Upper lobe of right lung (tissue), 1 donor: ENCODE measurements around the gene SLC22A13. TPM values are rescaled to one million over a fixed set of nuclear protein-coding genes. Genes with fewer than 3 reads are reported as not detected.

Experiments used
- ATAC-seq: fragments of 200-7000 bp; cut with Tn5 transposase; one replicate; pipeline ENCODE4 v1.9.1; 2020; ENCODE audit warnings: mild to moderate bottlenecking, moderate library complexity
- DNase-seq: peaks from one replicate; pipeline ENCODE4 v3.0.0-alpha.2; 2020
- H3K27ac ChIP-seq: fragments of 200-600 bp; one replicate; pipeline ENCODE4 v1.8.0; 2022
- H3K27me3 ChIP-seq: fragments of 200-600 bp; one replicate; pipeline ENCODE4 v1.8.0; 2022; ENCODE audit warnings: mild to moderate bottlenecking
- H3K36me3 ChIP-seq: fragments of 200-600 bp; one replicate; pipeline ENCODE4 v1.8.0; 2022
- H3K4me1 ChIP-seq: fragments of 200-600 bp; one replicate; pipeline ENCODE4 v1.8.0; 2022
- H3K4me3 ChIP-seq: fragments of 200-600 bp; one replicate; pipeline ENCODE4 v1.8.0; 2022; ENCODE audit warnings: mild to moderate bottlenecking
- H3K9me3 ChIP-seq: fragments of 200-600 bp; one replicate; pipeline ENCODE4 v1.8.0; 2022
- CTCF ChIP-seq: fragments of 200-600 bp; IDR thresholded peaks from one replicate; pipeline ENCODE4 v1.8.0; 2022; ENCODE audit warnings: antibody characterized with exemption
- intact Hi-C: fragments of 100-400 bp; cut with DNase I; formaldehyde crosslinking; loops from one replicate; pipeline ENCODE4 v1.11.0; 2022
- total RNA-seq: library from RNA; stranded (reverse); fragmentation: NEBNext Ultra II Directional; extraction: Animal tissue kit (Norgen Biotek cat#: 25700); gene quantifications from one replicate; pipeline ENCODE4 v1.2.1, GENCODE V29; 2021
- donor health status: DM: no; HTN: yes; CAD: no; lungs with severe emphysema.

Gene SLC22A13
- total RNA-seq, 1 donor from 2014 or later, result 0.41 TPM

GRCh38 chr3:38275658-38276057 lies 10.0 kb downstream of the SLC22A13 start:
- no peaks in the 10 kb centered on the region for H3K9me3 ChIP-seq
- H3K27me3 ChIP-seq, result no peaks in the 10 kb centered on the region
- intact Hi-C loops, result no loop called here
- no peak for DNase-seq
- no peak for ATAC-seq
- H3K36me3 ChIP-seq, result no peaks in the 10 kb centered on the region
- no peak overlapping the region for H3K4me3 ChIP-seq
- TF ChIP-seq CTCF, result no peak
- H3K27ac ChIP-seq, result no peak overlapping the region
- H3K4me1 ChIP-seq, result no peaks in the 10 kb centered on the region

DNA sequence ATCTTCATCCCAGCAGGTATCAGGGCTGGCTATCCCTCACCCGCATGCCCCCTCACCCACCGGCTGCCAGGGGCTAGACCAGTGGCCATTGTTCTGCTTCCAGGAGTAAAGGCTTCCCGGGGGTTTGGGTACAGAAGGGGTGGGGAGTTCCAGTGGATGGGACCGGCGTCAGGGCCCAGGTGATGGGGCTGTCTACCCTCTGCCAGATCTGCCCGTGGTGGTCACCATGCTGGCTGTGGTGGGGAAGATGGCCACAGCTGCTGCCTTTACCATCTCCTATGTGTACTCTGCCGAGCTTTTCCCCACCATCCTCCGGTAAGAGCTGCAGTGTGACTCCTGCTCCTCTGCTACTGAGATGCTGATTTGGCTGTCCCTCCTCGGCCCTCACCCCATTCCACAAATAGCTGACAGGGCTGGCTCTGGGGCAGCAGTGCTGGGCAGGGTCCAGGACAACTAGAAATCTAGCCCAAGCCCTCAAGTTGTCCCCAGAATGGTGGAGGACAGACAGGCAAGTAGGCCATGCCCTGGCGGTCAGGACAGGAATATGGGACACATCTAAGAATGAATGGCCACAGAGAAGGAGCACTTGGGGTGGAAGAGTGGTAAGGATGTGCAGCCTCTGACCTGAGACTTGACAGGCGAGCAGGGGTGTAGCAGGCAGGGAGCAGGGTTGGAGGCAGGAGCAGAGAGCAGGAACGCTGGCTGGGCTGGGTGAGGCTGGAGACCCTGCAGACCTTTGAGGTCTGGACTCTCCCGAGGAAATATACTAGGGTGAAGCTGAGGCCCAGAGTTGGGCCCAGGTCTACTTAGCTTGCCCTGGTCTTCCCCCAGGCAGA lies 10.7 kb downstream of the SLC22A13 start:
- Histone ChIP-seq H3K4me3 (no peak overlapping the region), H3K27me3 (no peaks in the 10 kb centered on the region), H3K9me3 (no peaks in the 10 kb centered on the region), H3K36me3 (no peaks in the 10 kb centered on the region), H3K4me1 (no peaks in the 10 kb centered on the region), H3K27ac (no peak overlapping the region)
- intact Hi-C loops, result no loop called here
- DNase-seq (no peak), ATAC-seq (no peak)
- TF ChIP-seq CTCF, result no peak

GRCh38 chr3:38276917-38277630 lies 11.5 kb downstream of the SLC22A13 start:
- no peak for TF ChIP-seq CTCF
- Histone ChIP-seq H3K9me3 (no peaks in the 10 kb centered on the region), H3K4me3 (no peak overlapping the region), H3K36me3 (no peaks in the 10 kb centered on the region), H3K4me1 (no peaks in the 10 kb centered on the region), H3K27ac (no peak overlapping the region), H3K27me3 (no peaks in the 10 kb centered on the region)
- ATAC-seq (no peak), DNase-seq (no peak)
- intact Hi-C loops, result no loop called here

- Histone ChIP-seq H3K36me3 (no peaks in the 10 kb centered on the region), H3K27me3 (no peaks in the 10 kb centered on the region), H3K4me1 (no peaks in the 10 kb centered on the region), H3K4me3 (no peak overlapping the region), H3K9me3 (no peaks in the 10 kb centered on the region), H3K27ac (no peak overlapping the region)
- no peak for ATAC-seq
- no peak for TF ChIP-seq CTCF
- no peak for DNase-seq
- intact Hi-C loops, result no loop called here
Measured at GRCh38 chr3:38278841-38279240, 13.2 kb downstream of the SLC22A13 start.

DNA sequence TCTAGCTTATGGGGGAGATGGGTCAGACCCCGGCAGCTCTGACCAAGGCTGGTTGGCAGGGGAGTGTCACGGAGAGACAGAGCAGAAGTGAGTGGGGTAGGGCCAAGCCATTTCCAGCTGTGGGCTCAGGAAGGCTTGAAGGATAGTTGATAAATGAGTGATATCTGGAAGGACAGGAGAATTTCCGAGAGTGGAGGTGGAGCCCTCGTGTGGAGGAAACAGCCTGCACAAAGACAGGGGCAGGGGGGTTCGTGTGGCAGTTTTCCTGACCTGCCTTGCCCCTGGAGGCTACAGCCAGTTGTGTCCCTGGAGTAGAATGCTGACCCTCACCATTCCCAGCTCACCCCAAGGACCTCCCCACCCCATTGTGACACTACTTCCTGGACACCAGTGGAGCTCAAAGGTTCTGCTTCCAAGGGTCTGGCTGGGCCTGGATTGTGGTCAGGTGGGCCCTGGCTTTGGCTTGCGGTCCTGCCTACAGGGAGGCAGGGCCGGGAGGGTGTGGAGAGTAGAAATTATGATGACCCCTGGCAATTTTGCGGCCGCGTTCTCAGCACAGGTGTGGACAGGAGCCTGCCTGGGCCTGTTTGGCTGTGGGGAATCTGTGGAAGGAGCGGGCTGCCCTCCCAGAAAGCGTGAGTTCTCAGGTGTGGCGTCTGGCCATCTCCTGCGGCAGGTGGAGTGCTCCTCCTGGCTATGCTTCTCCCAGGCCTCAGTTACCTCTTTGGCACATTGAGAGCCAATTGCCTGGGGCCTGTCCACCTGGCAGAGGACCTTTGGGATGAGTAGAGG lies 16.5 kb downstream of the SLC22A13 start, which contains the start of gene SLC22A14:
Gene SLC22A14, plus strand, starts transcription at position 400 of the 792 bp plus-strand sequence. CDS start 23,733 bp downstream, outside the sequence.
- no peak within 1 kb of the TSS for H3K4me3 ChIP-seq
- intact Hi-C loops, result no loop called here
- DNase-seq (no peak), ATAC-seq (no peak)
- no peaks in the 10 kb centered on the region for H3K36me3 ChIP-seq
- TF ChIP-seq CTCF, result no peak
- H3K27ac ChIP-seq, result no peak within 1 kb of the TSS
- H3K4me1 ChIP-seq, result no peaks in the 10 kb centered on the region
- no peaks in the 10 kb centered on the region for H3K9me3 ChIP-seq
- no peaks in the 10 kb centered on the region for H3K27me3 ChIP-seq
